A673 (cell line): ENCODE measurements around the gene PPM1D. TPM values are rescaled to one million over a fixed set of nuclear protein-coding genes. Genes with fewer than 3 reads are reported as not detected.
"Not testable (repeated sequence)": the region's sequence is repeated elsewhere in the genome, so short reads cannot be mapped to it uniquely, and the experiment has no call there.

Source experiments
- Bru-seq: library from RNA; stranded (reverse); fragments of 400-500 nt; gene quantifications from one replicate; lab custom pipeline; 2021; lab: Mats Ljungman, UMichigan
- BruChase-seq, 2 experiments: library from RNA; stranded (reverse); fragments of 400-500 nt; gene quantifications; one replicate each; lab custom pipeline; 2021; lab: Mats Ljungman, UMichigan
- BruUV-seq: library from RNA; stranded (reverse); fragments of 400-500 nt; replicated peaks from 2 replicates; lab custom pipeline; 2021; lab: Mats Ljungman, UMichigan
- CTCF ChIA-PET: fragments of 300-600 bp; sonication (Branson Sonifier 250); formaldehyde crosslinking; loops from one replicate; lab custom pipeline; 2022; ENCODE audit warnings: antibody characterized with exemption; lab: Charles Lee
- POLR2A ChIA-PET: fragments of 300-600 bp; sonication (Branson Sonifier 250); formaldehyde crosslinking; loops from one replicate; lab custom pipeline; 2022; ENCODE audit warnings: antibody characterized with exemption; ENCODE audit not compliant: low non-redundant PET; lab: Charles Lee
- DNase-seq: peaks from one replicate; pipeline ENCODE4 v3.0.0-alpha.2; 2015; ENCODE audit warnings: low spot score
- H3K27ac ChIP-seq: fragments of 200-600 bp; sonication (generic); 2 replicates; pipeline ENCODE4 v1.5.1; 2016; ENCODE audit warnings: mixed run types, low read depth, mild to moderate bottlenecking, mixed read lengths, antibody characterized with exemption, low read length; ENCODE audit not compliant: poor library complexity, severe bottlenecking
- H3K27me3 ChIP-seq: fragments of 200-600 bp; sonication (generic); replicated peaks from 2 replicates; pipeline ENCODE4 v1.6.1; 2017; ENCODE audit warnings: mixed run types, low read depth, mild to moderate bottlenecking, mixed read lengths, antibody characterized with exemption, low read length; ENCODE audit not compliant: insufficient read depth, poor library complexity
- H3K36me3 ChIP-seq: fragments of 200-600 bp; sonication (generic); 2 replicates; pipeline ENCODE4 v1.6.1; 2016; ENCODE audit warnings: mixed run types, mild to moderate bottlenecking, mixed read lengths, antibody characterized with exemption, low read length; ENCODE audit not compliant: insufficient read depth, poor library complexity, severe bottlenecking
- H3K4me1 ChIP-seq: fragments of 200-600 bp; sonication (generic); 2 replicates; pipeline ENCODE4 v1.6.1; 2017; ENCODE audit warnings: mixed run types, mild to moderate bottlenecking, mixed read lengths, antibody characterized with exemption, low read length; ENCODE audit not compliant: insufficient read depth, poor library complexity, severe bottlenecking
- H3K4me3 ChIP-seq: fragments of 200-600 bp; sonication (generic); 2 replicates; pipeline ENCODE4 v1.5.1; 2016; ENCODE audit warnings: low read depth, mixed run types, mild to moderate bottlenecking, mixed read lengths, low read length; ENCODE audit not compliant: poor library complexity, severe bottlenecking
- H3K9me3 ChIP-seq: fragments of 200-600 bp; sonication (generic); 2 replicates; pipeline ENCODE4 v1.6.1; 2016; ENCODE audit warnings: mixed run types, low read depth, mild to moderate bottlenecking, mixed read lengths, antibody characterized with exemption, low read length; ENCODE audit not compliant: poor library complexity, severe bottlenecking
- CTCF ChIP-seq: fragments of 300-800, 200-600 bp; sonication (generic); conservative IDR thresholded peaks from 2 replicates; pipeline ENCODE4 v1.5.1; 2017; ENCODE audit warnings: low read depth, mild to moderate bottlenecking, antibody characterized with exemption, low read length, moderate library complexity, mixed read lengths
- EZH2 ChIP-seq: fragments of 200-600 bp; sonication (generic); IDR thresholded peaks from 2 replicates; pipeline ENCODE4 v1.6.1; 2017; ENCODE audit warnings: borderline replicate concordance, low read depth, mild to moderate bottlenecking, mixed read lengths, antibody characterized with exemption, low read length; ENCODE audit not compliant: poor library complexity, severe bottlenecking
- intact Hi-C: fragments of 100-400 bp; cut with micrococcal nuclease; formaldehyde crosslinking; loops from one replicate; pipeline ENCODE4 v1.10.0; 2022; ENCODE audit not compliant: unreplicated experiment
- long read RNA-seq: library from polyadenylated mRNA; stranded (forward); transcript quantifications from one replicate; pipeline ENCODE4 v2.0.0, GENCODE V29; 2022
- total RNA-seq: library from RNA; stranded (reverse); gene quantifications from 2 replicates; pipeline ENCODE4 v1.2.3, GENCODE V29; 2021

PPM1D gene
- 17.1 and 17.8 TPM in 2 replicates for total RNA-seq
- Bru-seq, nascent RNA = percentile 78 among the genes with signal in this experiment
- BruChase-seq, experiment 1, labeled RNA remaining after a 2-hour chase = percentile 66 among the genes with signal in this experiment
- BruChase-seq, experiment 2, labeled RNA remaining after a 6-hour chase = percentile 59 among the genes with signal in this experiment
- long read RNA-seq, full-length matches to known transcripts = 25 of 28 reads
- long read RNA-seq, partial matches to known transcripts = 0 of 28 reads
- long read RNA-seq, other reads (novel, unspliced or antisense) = 3 of 28 reads

DNA sequence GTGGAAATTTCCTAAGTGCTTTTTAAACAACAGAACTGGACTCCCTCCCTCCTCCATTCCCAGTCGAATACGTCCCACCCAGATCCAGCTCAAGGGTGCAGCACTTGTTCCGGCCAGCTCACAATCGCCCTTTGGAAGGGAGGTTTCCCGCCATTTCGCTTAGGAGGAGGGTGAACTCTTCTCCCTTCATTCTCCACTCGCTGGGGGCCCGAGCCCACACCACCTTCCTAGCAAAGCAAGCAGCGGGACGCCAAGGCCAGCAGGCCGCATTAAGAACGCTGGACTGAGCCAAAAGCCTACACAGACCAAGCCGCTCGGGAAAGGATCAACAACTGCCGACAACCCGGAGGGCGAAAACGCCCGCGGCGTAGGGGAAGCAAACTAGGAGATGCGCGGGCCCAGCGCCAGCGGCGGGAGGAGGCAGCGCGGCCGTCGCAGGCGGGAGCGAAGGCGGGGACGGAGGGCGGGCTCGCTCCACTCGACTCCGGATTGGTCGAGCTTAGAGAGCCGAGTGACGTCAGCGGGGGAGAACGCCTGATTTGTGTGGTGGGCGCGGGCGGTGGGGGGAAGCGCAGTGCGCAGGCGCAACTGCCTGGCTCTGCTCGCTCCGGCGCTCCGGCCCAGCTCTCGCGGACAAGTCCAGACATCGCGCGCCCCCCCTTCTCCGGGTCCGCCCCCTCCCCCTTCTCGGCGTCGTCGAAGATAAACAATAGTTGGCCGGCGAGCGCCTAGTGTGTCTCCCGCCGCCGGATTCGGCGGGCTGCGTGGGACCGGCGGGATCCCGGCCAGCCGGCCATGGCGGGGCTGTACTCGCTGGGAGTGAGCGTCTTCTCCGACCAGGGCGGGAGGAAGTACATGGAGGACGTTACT is at the start of gene PPM1D:
Gene PPM1D, plus strand, starts transcription at position 574 of the 870 bp plus-strand sequence. Its CDS starts 222 bp downstream, at position 796.
- Histone ChIP-seq H3K9me3 (no peaks in the 10 kb centered on the region), H3K36me3 (no peaks in the 10 kb centered on the region), H3K4me1 (peaks cover 11% of the 10 kb centered on the region), H3K27me3 (no peaks in the 10 kb centered on the region), H3K4me3 (peak within 1 kb of the TSS; percentile 75), H3K27ac (peak within 1 kb of the TSS; percentile 94)
- no TSS peak for BruUV-seq
- intact Hi-C loops = loop anchor here (10.0 kb wide), 1 partner anchor 75 kb away; the partner anchor contains the start of gene BCAS3
- peak; percentile 99 for DNase-seq
- POLR2A ChIA-PET = interaction anchor here (0.6 to 0.8 kb wide), 5 partner anchors 24 to 1025 kb away, joined by 3 to 10 read pairs (median 4); no protein-coding TSS in a partner anchor
- CTCF ChIA-PET = no interaction called here
- TF ChIP-seq CTCF (no peak), EZH2 (no peak)

GRCh38 chr17:60552255-60552654 is 47.7 kb upstream of the PPM1D start:
- H3K4me1 ChIP-seq, H3K9me3 ChIP-seq, BruUV-seq, H3K27ac ChIP-seq, CTCF ChIA-PET, H3K36me3 ChIP-seq, POLR2A ChIA-PET, DNase-seq, H3K27me3 ChIP-seq, H3K4me3 ChIP-seq, intact Hi-C loops: not testable (repeated sequence)

GRCh38 chr17:60554377-60554788 is 45.6 kb upstream of the PPM1D start:
- Histone ChIP-seq H3K27me3 (no peaks in the 10 kb centered on the region), H3K4me1 (no peaks in the 10 kb centered on the region), H3K9me3 (peaks cover 4% of the 10 kb centered on the region), H3K36me3 (no peaks in the 10 kb centered on the region), H3K4me3 (no peak overlapping the region), H3K27ac (no peak overlapping the region)
- TF ChIP-seq CTCF (no peak), EZH2 (no peak)
- ChIA-PET CTCF (no interaction called here), POLR2A (no interaction called here)
- DNase-seq = peak; percentile 39
- intact Hi-C loops = no loop called here
- no TSS peak for BruUV-seq
